Activated naive CD4-positive, alpha-beta T cell treated with anti-CD3 and anti-CD28 coated beads, Interleukin-2, amount 10 ng/mL, durations not matched to agents 7 days and 5 days (primary cell): ENCODE data around the gene ANKRD40.

Source experiments
- CTCF ChIA-PET: fragments of 350-600 bp; sonication (Branson Sonifier 250); formaldehyde crosslinking; loops from one replicate; lab custom pipeline; 2021; ENCODE audit warnings: antibody characterized with exemption; lab: Charles Lee
- DNase-seq: peaks from one replicate; pipeline ENCODE4 v3.0.0-alpha.2; 2020
- H3K27ac Mint-ChIP-seq: one replicate; pipeline ENCODE4 v1.8.0; 2021; ENCODE audit warnings: mild to moderate bottlenecking, moderate library complexity, mixed read lengths
- H3K27me3 Mint-ChIP-seq: one replicate; pipeline ENCODE4 v1.8.0; 2021; ENCODE audit warnings: mild to moderate bottlenecking, mixed read lengths
- H3K36me3 Mint-ChIP-seq: one replicate; pipeline ENCODE4 v1.8.0; 2021; ENCODE audit warnings: mixed read lengths
- H3K4me1 Mint-ChIP-seq: one replicate; pipeline ENCODE4 v1.8.0; 2021; ENCODE audit warnings: mixed read lengths
- H3K4me3 Mint-ChIP-seq: one replicate; pipeline ENCODE4 v1.8.0; 2021; ENCODE audit warnings: mild to moderate bottlenecking, moderate library complexity, mixed read lengths
- H3K9me3 Mint-ChIP-seq: one replicate; pipeline ENCODE4 v1.8.0; 2021; ENCODE audit warnings: mixed read lengths

ANKRD40 gene

DNA sequence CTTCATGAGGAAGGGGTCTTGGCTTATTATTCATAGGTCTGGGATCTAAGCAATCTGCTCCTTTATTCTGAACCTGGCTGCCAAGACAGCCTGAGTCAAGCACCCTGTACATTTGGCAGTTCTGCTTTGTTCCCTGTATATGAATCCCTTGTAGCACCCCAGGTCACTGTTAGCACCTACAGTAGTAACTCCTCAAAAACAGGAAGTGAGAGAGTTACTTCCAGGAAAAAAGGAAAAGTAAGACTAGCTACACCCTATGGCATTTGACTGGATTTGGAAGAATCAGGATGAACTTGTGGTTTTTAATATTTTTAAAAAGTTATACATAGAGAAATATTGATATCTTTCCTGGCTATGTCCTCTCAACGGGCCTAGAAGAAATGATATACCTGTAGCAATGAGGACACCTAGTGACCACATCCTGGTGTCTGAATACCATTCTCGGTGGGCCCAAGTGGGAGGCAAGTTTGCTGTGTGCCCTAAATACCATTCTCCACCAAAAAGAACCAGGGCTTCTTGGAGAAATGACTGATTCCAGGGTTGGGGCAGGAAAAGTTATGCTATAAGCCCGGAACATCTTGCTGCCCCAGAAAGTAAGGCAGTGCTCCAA is 9.9 kb downstream of the ANKRD40 start:
- Mint-ChIP-seq H3K27me3 (no peaks in the 10 kb centered on the region), H3K27ac (peak overlapping the region; percentile 29), H3K4me1 (peaks cover 32% of the 10 kb centered on the region), H3K36me3 (peaks cover 59% of the 10 kb centered on the region), H3K4me3 (no peak overlapping the region), H3K9me3 (no peaks in the 10 kb centered on the region)
- DNase-seq, result no peak
- CTCF ChIA-PET, result interaction anchor here (1.2 to 6.4 kb wide), 2 partner anchors 70 to 153 kb away, joined by 3 to 81 read pairs; no protein-coding TSS in a partner anchor

GRCh38 chr17:50697062-50697461 is 10.7 kb downstream of the ANKRD40 start:
- Mint-ChIP-seq H3K4me3 (no peak overlapping the region), H3K9me3 (no peaks in the 10 kb centered on the region), H3K27me3 (no peaks in the 10 kb centered on the region), H3K4me1 (peaks cover 25% of the 10 kb centered on the region), H3K27ac (peak overlapping the region; percentile 29), H3K36me3 (peaks cover 63% of the 10 kb centered on the region)
- CTCF ChIA-PET, result interaction anchor here (0.6 to 6.4 kb wide), 3 partner anchors 64 to 153 kb away, joined by 3 to 81 read pairs (median 3); no protein-coding TSS in a partner anchor
- DNase-seq, result no peak

DNA sequence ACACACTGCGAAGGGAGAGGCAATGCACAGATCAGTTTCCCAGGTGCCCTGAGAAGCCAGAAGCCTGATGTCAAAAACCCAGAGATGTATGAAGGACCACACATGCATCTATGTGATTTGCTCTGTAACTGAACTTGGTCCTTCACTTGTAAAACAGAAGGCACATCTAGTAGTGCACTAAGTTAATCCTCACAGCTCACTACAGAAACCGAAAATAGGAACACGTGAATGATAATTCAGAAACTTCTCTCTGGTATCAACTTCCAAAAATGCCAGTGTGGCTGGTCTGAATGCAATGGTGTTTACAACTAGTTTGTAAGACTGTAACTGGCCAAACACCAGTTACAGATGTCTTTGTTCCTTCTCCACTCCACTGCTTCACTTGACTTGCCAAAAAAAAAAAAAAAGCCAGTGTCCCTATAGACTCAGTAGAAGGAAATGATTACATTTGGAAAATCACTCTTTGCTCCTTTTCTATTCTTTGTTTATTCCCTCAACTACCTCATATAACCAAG is 11.3 kb downstream of the ANKRD40 start:
- Mint-ChIP-seq H3K27ac (peak overlapping the region; percentile 37), H3K27me3 (no peaks in the 10 kb centered on the region), H3K36me3 (peaks cover 60% of the 10 kb centered on the region), H3K9me3 (no peaks in the 10 kb centered on the region), H3K4me3 (no peak overlapping the region), H3K4me1 (peaks cover 21% of the 10 kb centered on the region)
- CTCF ChIA-PET, result interaction anchor here (0.7 to 6.4 kb wide), 3 partner anchors 9 to 69 kb away, joined by 3 to 81 read pairs (median 4); no protein-coding TSS in a partner anchor
- no peak for DNase-seq

DNA sequence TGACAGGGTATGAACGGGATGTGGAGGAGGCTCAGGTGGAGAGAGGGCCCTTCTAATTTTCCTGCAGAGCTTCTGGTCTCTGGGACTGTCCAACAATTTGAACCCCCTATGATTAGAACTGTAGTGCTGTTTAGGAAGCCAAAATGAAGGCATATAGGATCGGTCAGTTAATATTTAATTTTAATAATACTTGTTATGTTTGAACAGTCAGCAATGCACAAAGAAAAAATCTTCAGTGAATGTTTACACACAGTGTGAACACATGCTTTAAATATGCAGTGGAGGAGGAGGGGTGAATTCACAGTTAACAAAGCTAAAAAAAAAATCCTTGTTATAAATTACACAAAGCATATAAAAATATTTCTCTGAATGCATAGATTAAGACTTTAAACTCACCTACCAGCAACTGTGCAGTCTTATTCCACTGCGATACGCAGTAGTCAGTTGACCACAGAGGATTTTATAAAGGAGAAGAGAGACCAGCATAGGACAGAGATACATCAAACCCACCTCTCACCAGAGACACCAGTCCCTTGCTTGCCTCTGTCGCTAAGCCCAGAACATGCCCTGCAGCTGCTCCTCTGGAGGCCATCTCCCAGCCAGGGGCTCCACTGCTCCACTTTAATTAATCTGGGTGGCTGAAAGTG is 14.6 kb downstream of the ANKRD40 start:
- Mint-ChIP-seq H3K4me3 (no peak overlapping the region), H3K36me3 (peaks cover 39% of the 10 kb centered on the region), H3K9me3 (no peaks in the 10 kb centered on the region), H3K27ac (no peak overlapping the region), H3K27me3 (peaks cover 4% of the 10 kb centered on the region), H3K4me1 (peaks cover 16% of the 10 kb centered on the region)
- DNase-seq, result no peak
- CTCF ChIA-PET, result interaction anchor here (1.4 to 6.4 kb wide), 3 partner anchors 20 to 65 kb away, joined by 3 to 81 read pairs (median 4); no protein-coding TSS in a partner anchor

DNA sequence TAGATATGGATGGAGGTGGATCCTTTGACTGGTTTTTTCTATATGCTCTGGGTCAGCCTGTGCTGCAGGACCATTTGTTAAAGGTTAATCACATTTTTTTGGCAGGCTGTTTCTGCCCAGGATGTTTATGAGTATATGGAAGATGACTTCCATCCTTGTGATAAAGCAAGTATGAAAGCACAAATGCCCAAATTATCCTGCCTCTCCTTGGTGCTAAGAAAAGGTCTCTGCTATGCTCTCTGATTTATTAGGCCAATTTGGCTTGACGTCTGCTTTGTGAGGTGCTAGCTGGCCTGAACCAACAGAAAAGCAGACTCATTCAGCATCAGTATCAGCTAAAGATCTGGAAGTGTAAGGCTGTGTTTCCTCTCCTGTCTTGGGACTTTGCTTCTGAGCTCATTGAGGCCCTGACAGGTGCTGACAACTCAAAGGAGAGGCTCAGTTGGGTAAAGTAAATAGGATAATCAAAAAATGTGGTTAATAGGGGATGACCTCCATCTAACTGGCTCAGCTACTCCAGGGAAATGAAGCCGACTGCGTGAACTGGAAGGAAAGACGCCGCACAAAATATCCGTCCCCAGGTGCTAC is 15.2 kb downstream of the ANKRD40 start:
- peaks cover 36% of the 10 kb centered on the region for H3K36me3 Mint-ChIP-seq
- peaks cover 4% of the 10 kb centered on the region for H3K27me3 Mint-ChIP-seq
- no peak overlapping the region for H3K27ac Mint-ChIP-seq
- no peaks in the 10 kb centered on the region for H3K9me3 Mint-ChIP-seq
- H3K4me3 Mint-ChIP-seq, result no peak overlapping the region
- CTCF ChIA-PET, result interaction anchor here (1.6 kb wide), 1 partner anchor 56 kb away, joined by 4 read pairs; no protein-coding TSS in a partner anchor
- DNase-seq, result no peak
- peaks cover 10% of the 10 kb centered on the region for H3K4me1 Mint-ChIP-seq

DNA sequence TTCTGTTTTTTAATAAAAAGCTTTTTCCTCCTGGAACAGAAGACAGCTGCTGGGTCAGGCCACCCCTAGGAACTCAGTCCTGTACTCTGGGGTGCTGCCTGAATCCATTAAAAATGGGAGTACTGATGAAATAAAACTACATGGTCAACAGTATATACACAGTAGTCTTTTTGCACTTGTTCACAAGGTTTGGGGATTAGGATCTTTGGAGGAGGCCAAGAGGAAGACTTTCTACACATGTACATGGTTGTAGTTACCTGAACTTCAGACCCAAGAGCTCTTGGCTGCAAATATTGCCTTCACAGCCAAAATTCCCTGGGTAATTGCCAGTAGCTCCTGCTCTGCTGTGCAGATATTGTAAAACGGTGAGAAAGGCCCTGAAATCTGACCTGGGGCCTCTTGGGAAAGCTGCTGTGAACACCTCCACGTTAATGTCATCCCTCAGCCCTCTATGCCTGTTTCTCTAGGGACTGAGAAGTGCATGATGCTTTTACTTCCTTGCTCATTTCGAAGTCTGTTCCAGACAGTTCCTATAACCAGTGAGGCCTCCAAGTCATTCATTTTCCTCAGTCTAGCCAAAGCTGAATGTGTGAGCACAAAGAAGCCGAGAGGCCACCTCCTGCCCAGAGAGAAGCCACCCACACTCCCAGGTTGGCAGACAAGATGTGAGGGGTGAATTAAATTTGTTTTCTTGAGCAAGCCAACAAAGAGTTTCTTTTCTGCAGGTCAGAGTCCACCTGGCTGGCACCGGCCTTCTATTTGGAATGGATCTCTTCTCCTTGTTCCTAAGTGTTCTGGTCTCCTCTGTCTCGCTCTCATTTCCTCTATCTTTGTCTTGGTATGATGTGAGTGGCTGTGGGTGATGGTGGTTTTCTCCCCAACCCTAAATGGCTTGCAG is 15.9 kb downstream of the ANKRD40 start:
- H3K27ac Mint-ChIP-seq, result no peak overlapping the region
- H3K4me1 Mint-ChIP-seq, result peaks cover 2% of the 10 kb centered on the region
- no peak for DNase-seq
- CTCF ChIA-PET, result interaction anchor here (1.0 kb wide), 1 partner anchor 9 kb away, joined by 4 read pairs; no protein-coding TSS in a partner anchor
- H3K27me3 Mint-ChIP-seq, result peaks cover 8% of the 10 kb centered on the region
- no peak overlapping the region for H3K4me3 Mint-ChIP-seq
- peaks cover 31% of the 10 kb centered on the region for H3K36me3 Mint-ChIP-seq
- no peaks in the 10 kb centered on the region for H3K9me3 Mint-ChIP-seq

- H3K9me3 Mint-ChIP-seq, result no peaks in the 10 kb centered on the region
- H3K27me3 Mint-ChIP-seq, result peaks cover 15% of the 10 kb centered on the region
- H3K27ac Mint-ChIP-seq, result no peak overlapping the region
- H3K4me3 Mint-ChIP-seq, result no peak overlapping the region
- CTCF ChIA-PET, result interaction anchor here (1.0 kb wide), 1 partner anchor 9 kb away, joined by 4 read pairs; no protein-coding TSS in a partner anchor
- no peak for DNase-seq
- H3K36me3 Mint-ChIP-seq, result peaks cover 23% of the 10 kb centered on the region
- H3K4me1 Mint-ChIP-seq, result peaks cover 2% of the 10 kb centered on the region
Observed at GRCh38 chr17:50690887-50691549, 16.7 kb downstream of the ANKRD40 start.

DNA sequence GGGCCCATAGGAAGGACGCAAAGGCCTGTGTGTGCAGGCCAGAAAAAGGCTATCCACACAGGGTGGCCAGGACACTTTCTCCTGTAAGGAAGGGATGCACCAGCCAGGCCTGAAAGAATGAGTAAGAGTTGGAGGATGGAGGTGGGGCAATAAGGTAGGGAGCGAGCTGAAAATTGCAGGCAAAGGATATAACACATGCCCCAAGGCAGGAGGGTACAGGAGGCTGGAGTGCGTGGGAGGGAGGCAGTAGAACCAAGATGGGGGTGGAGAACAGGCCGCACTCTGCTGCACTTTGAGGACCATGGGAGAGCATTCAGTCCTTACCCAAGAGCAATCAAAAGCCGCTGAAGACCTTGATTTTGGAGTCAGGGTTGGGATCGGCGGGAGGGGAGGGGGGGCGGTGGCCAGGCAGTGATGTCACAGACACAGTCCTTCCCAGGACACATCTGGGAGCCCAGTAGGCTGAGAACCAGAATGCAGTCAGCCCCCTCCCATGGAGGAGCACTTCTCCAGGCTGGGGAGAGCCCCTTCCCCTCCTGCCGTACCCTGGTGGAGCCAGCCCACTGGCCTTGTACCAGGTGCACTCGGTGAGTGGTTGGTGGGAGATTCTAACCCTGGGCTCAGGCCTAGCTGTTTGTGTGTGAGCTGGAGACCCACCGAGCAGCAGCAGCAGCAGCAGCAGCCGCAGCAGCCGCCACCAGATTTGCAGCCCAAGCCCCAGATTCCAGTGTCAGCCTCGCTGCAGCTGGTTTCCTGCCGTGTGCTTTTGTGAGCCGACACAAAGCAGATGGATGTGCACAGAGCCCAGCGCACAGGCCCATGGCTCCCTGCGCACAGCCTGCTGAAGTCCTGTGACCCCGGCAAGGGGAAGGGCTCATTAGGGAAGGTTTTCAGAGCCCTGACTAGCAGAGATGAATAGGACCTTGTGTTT is 17.5 kb downstream of the ANKRD40 start:
- Mint-ChIP-seq H3K27ac (no peak overlapping the region), H3K9me3 (no peaks in the 10 kb centered on the region), H3K4me1 (no peaks in the 10 kb centered on the region), H3K36me3 (peaks cover 15% of the 10 kb centered on the region), H3K4me3 (no peak overlapping the region), H3K27me3 (peaks cover 15% of the 10 kb centered on the region)
- DNase-seq, result no peak
- CTCF ChIA-PET, result no interaction called here

- H3K4me1 Mint-ChIP-seq, result no peaks in the 10 kb centered on the region
- no peak overlapping the region for H3K4me3 Mint-ChIP-seq
- peaks cover 12% of the 10 kb centered on the region for H3K36me3 Mint-ChIP-seq
- peaks cover 20% of the 10 kb centered on the region for H3K27me3 Mint-ChIP-seq
- H3K27ac Mint-ChIP-seq, result no peak overlapping the region
- H3K9me3 Mint-ChIP-seq, result no peaks in the 10 kb centered on the region
- DNase-seq, result no peak
- CTCF ChIA-PET, result no interaction called here
Observed at GRCh38 chr17:50689251-50689650, 18.5 kb downstream of the ANKRD40 start.

DNA sequence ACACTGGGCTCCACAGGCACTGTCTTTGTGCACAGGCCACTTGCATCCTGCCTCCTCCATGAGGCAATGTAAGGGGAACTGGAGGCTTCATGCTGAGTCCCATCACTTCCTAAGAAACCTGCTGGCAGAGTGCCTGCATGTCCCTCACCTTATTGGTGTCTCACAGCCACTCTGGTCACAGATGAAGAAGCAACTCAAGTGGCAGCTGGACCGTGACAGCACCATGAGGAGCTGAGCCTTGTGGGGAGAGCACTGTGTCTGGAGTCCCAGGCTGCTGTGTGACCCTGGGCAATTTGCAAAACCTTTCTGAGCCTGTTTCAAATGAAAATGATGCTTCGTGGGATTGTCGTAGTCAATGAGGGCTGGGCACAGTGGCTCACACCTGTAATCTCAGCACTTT is 19.5 kb downstream of the ANKRD40 start:
- Mint-ChIP-seq H3K36me3 (peaks cover 5% of the 10 kb centered on the region), H3K4me3 (no peak overlapping the region), H3K27me3 (peaks cover 30% of the 10 kb centered on the region), H3K4me1 (no peaks in the 10 kb centered on the region), H3K9me3 (no peaks in the 10 kb centered on the region), H3K27ac (no peak overlapping the region)
- DNase-seq, result no peak
- CTCF ChIA-PET, result no interaction called here

- CTCF ChIA-PET, result no interaction called here
- Mint-ChIP-seq H3K36me3 (peaks cover 2% of the 10 kb centered on the region), H3K9me3 (no peaks in the 10 kb centered on the region), H3K4me1 (no peaks in the 10 kb centered on the region), H3K27me3 (peaks cover 34% of the 10 kb centered on the region), H3K4me3 (no peak overlapping the region), H3K27ac (no peak overlapping the region)
- DNase-seq, result no peak
Observed at GRCh38 chr17:50687200-50688066, 20.3 kb downstream of the ANKRD40 start.
